GM12875 (cell line): ENCODE measurements around the gene PRKCA.
"Not testable (repeated sequence)": the region's sequence is repeated elsewhere in the genome, so short reads cannot be mapped to it uniquely, and the experiment has no call there.

ENCODE experiments used
- H3K4me3 ChIP-seq: one replicate; pipeline ENCODE4 v1.5.1; 2011; ENCODE audit warnings: low read depth, low read length, control low read depth
- CTCF ChIP-seq: IDR thresholded peaks from 2 replicates; pipeline ENCODE4 v1.5.1; 2011; ENCODE audit warnings: low read depth, mild to moderate bottlenecking, control low read depth, inconsistent platforms, low read length, moderate library complexity, borderline replicate concordance; ENCODE audit not compliant: insufficient read depth

Gene PRKCA

GRCh38 chr17:66347661-66348514, 45.5 kb downstream of the PRKCA start:
- no peak for TF ChIP-seq CTCF
- H3K4me3 ChIP-seq: no peak overlapping the region

GRCh38 chr17:66348584-66349165, 46.3 kb downstream of the PRKCA start:
- no peak overlapping the region for H3K4me3 ChIP-seq
- TF ChIP-seq CTCF: no peak

GRCh38 chr17:66349521-66350254, 47.3 kb downstream of the PRKCA start:
- no peak for TF ChIP-seq CTCF
- no peak overlapping the region for H3K4me3 ChIP-seq

GRCh38 chr17:66350576-66350975, 48.2 kb downstream of the PRKCA start:
- not testable (repeated sequence) for H3K4me3 ChIP-seq

GRCh38 chr17:66351033-66351432, 48.6 kb downstream of the PRKCA start:
- no peak overlapping the region for H3K4me3 ChIP-seq
- TF ChIP-seq CTCF: no peak

- no peak for TF ChIP-seq CTCF
- no peak overlapping the region for H3K4me3 ChIP-seq
These were observed 49.3 kb downstream of the PRKCA start for GRCh38 chr17:66351701-66352100.

GRCh38 chr17:66353937-66354401, 51.6 kb downstream of the PRKCA start:
- no peak for TF ChIP-seq CTCF
- no peak overlapping the region for H3K4me3 ChIP-seq
